H1 (cell line): ENCODE measurements around the gene SMNDC1. TPM values are rescaled to one million over a fixed set of nuclear protein-coding genes. Genes with fewer than 3 reads are reported as not detected.

Experiments
- CTCF ChIA-PET: fragments of 300-600 bp; sonication (Branson Sonifier 250); formaldehyde crosslinking; loops from one replicate; lab custom pipeline; 2021; ENCODE audit not compliant: partially characterized antibody; lab: Charles Lee
- POLR2A ChIA-PET: fragments of 300-600 bp; sonication (Branson Sonifier 250); formaldehyde crosslinking; loops from one replicate; lab custom pipeline; 2021; ENCODE audit warnings: inconsistent platforms; ENCODE audit not compliant: partially characterized antibody; lab: Charles Lee
- DNase-seq, 2 experiments: peaks; one replicate each; pipeline versions ENCODE4 v3.0.0 to v3.0.0-alpha.2; 2010 to 2022; ENCODE audit warnings: low spot score in 2 of 2, low read depth in 1 of 2, mixed read lengths in 1 of 2
- FAIRE-seq: peaks from 2 replicates; lab custom pipeline; 2011; peaks lifted over from hg19 to GRCh38; lab: Jason Lieb, UNC
- H2AFZ ChIP-seq: 2 replicates; pipeline ENCODE4 v1.8.1; 2012; ENCODE audit warnings: low read length, inconsistent platforms
- H2AK5ac ChIP-seq: 2 replicates; pipeline ENCODE4 v1.6.1; 2013; ENCODE audit warnings: low read depth, low read length
- H2BK120ac ChIP-seq: replicated peaks from 2 replicates; pipeline ENCODE3; 2013; ENCODE audit warnings: low read depth, low read length, inconsistent platforms
- H2BK12ac ChIP-seq: 2 replicates; pipeline ENCODE4 v1.6.1; 2013; ENCODE audit warnings: low read depth, low read length
- H2BK15ac ChIP-seq: 2 replicates; pipeline ENCODE4 v1.6.1; 2013; ENCODE audit warnings: low read length
- H2BK20ac ChIP-seq: 2 replicates; pipeline ENCODE4 v1.6.1; 2013; ENCODE audit warnings: low read length
- H2BK5ac ChIP-seq: 2 replicates; pipeline ENCODE4 v1.6.1; 2013; ENCODE audit warnings: low read depth, low read length
- H3K14ac ChIP-seq: 2 replicates; pipeline ENCODE4 v1.6.1; 2013; ENCODE audit warnings: inconsistent platforms; ENCODE audit not compliant: insufficient read length
- H3K18ac ChIP-seq: 2 replicates; pipeline ENCODE4 v1.6.1; 2013; ENCODE audit warnings: low read length; ENCODE audit errors: extremely low read depth
- H3K23ac ChIP-seq: 2 replicates; pipeline ENCODE4 v1.6.1; 2013; ENCODE audit warnings: inconsistent platforms; ENCODE audit not compliant: insufficient read length
- H3K23me2 ChIP-seq: 2 replicates; pipeline ENCODE4 v1.6.1; 2013; ENCODE audit warnings: low read depth, low read length
- H3K27ac ChIP-seq: 2 replicates; pipeline ENCODE4 v1.6.1; 2011; ENCODE audit warnings: low read depth, low read length, inconsistent platforms
- H3K27me3 ChIP-seq, 4 experiments: replicated peaks in 1 of 4; 1 replicate in 1 of 4; 2 replicates in 3 of 4; pipeline versions ENCODE4 v1.6.1 to v1.8.1; 2011 to 2013; ENCODE audit warnings: low read length in 3 of 4, mild to moderate bottlenecking in 3 of 4, inconsistent platforms in 2 of 4, mixed read lengths in 2 of 4, moderate library complexity in 1 of 4; ENCODE audit not compliant: control insufficient read depth in 3 of 4, insufficient read depth in 3 of 4; ENCODE audit errors: extremely low read depth in 1 of 4
- H3K36me3 ChIP-seq, 4 experiments: 2 replicates each; pipeline versions ENCODE4 v1.6.1 to v1.8.1; 2011 to 2013; ENCODE audit warnings: mild to moderate bottlenecking in 4 of 4, low read length in 3 of 4, moderate library complexity in 2 of 4, control low read depth in 1 of 4, inconsistent platforms in 1 of 4; ENCODE audit not compliant: insufficient read depth in 4 of 4, control insufficient read depth in 2 of 4
- H3K4ac ChIP-seq: replicated peaks from 2 replicates; pipeline ENCODE3; 2013; ENCODE audit warnings: low read length, low read depth, mixed read lengths, inconsistent platforms; ENCODE audit not compliant: insufficient read length
- H3K4me1 ChIP-seq, 4 experiments: replicated peaks in 1 of 4; 1 replicate in 1 of 4; 2 replicates in 3 of 4; pipeline versions ENCODE4 v1.6.1 to v1.8.1; 2011 to 2013; ENCODE audit warnings: low read length in 3 of 4, inconsistent platforms in 2 of 4, mixed read lengths in 1 of 4; ENCODE audit not compliant: insufficient read depth in 4 of 4, control insufficient read depth in 3 of 4
- H3K4me2 ChIP-seq, 2 experiments: 2 replicates each; pipeline versions ENCODE4 v1.6.1 to v1.8.1; 2011 to 2013; ENCODE audit warnings: low read depth in 2 of 2, low read length in 2 of 2, control low read depth in 1 of 2, inconsistent platforms in 1 of 2, mild to moderate bottlenecking in 1 of 2; ENCODE audit not compliant: insufficient read depth in 1 of 2
- H3K4me3 ChIP-seq, 4 experiments: fragments of 200-600, 300-600 bp in 1 of 4; sonication (generic), shearing (Covaris generic), sonication (Bioruptor Twin) in 1 of 4; 2 replicates each; pipeline versions ENCODE4 v1.5.1 to v1.8.1; 2011 to 2016; ENCODE audit warnings: low read length in 4 of 4, low read depth in 3 of 4, control low read depth in 2 of 4, inconsistent platforms in 2 of 4, mild to moderate bottlenecking in 2 of 4, mixed read lengths in 1 of 4, moderate library complexity in 1 of 4; ENCODE audit not compliant: insufficient read depth in 2 of 4; ENCODE audit errors: extremely low read depth in 1 of 4
- H3K56ac ChIP-seq: replicated peaks from 2 replicates; pipeline ENCODE3; 2013; ENCODE audit warnings: low read depth, mild to moderate bottlenecking, mixed read lengths, low read length, inconsistent platforms; ENCODE audit not compliant: insufficient read length
- H3K79me1 ChIP-seq: 2 replicates; pipeline ENCODE4 v1.6.1; 2013; ENCODE audit warnings: low read depth, low read length, control low read depth
- H3K79me2 ChIP-seq, 2 experiments: 2 replicates each; pipeline versions ENCODE4 v1.6.1 to v1.8.1; 2012 to 2013; ENCODE audit warnings: low read length in 2 of 2, mild to moderate bottlenecking in 2 of 2, inconsistent platforms in 1 of 2; ENCODE audit not compliant: insufficient read depth in 2 of 2, control insufficient read depth in 1 of 2
- H3K9ac ChIP-seq, 4 experiments: replicated peaks in 1 of 4; 1 replicate in 1 of 4; 2 replicates in 3 of 4; pipeline versions ENCODE4 v1.6.1 to v1.8.1; 2011 to 2013; ENCODE audit warnings: low read depth in 3 of 4, low read length in 3 of 4, control low read depth in 2 of 4, mild to moderate bottlenecking in 2 of 4, moderate library complexity in 2 of 4, inconsistent platforms in 1 of 4; ENCODE audit errors: extremely low read depth in 1 of 4
- H3K9me3 ChIP-seq, 2 experiments: 2 replicates each; pipeline versions ENCODE4 v1.6.1 to v1.8.1; 2012 to 2013; ENCODE audit warnings: mild to moderate bottlenecking in 2 of 2, moderate library complexity in 2 of 2, control low read depth in 1 of 2, inconsistent platforms in 1 of 2, low read depth in 1 of 2, low read length in 1 of 2, mixed read lengths in 1 of 2; ENCODE audit not compliant: insufficient read depth in 2 of 2
- H4K20me1 ChIP-seq, 2 experiments: replicated peaks in 1 of 2; 2 replicates each; pipeline versions ENCODE3 to v1.8.1; 2011 to 2013; ENCODE audit warnings: inconsistent platforms in 2 of 2, low read length in 2 of 2, mild to moderate bottlenecking in 1 of 2; ENCODE audit not compliant: insufficient read depth in 2 of 2, control insufficient read depth in 1 of 2
- H4K5ac ChIP-seq: 2 replicates; pipeline ENCODE4 v1.6.1; 2013; ENCODE audit warnings: low read length, low read depth, mixed read lengths, inconsistent platforms; ENCODE audit not compliant: insufficient read length
- H4K8ac ChIP-seq: 2 replicates; pipeline ENCODE4 v1.8.0; 2013; ENCODE audit warnings: mild to moderate bottlenecking, moderate library complexity, low read length, inconsistent platforms; ENCODE audit not compliant: insufficient read depth; ENCODE audit errors: extremely low read depth
- H4K91ac ChIP-seq: replicated peaks from 2 replicates; pipeline ENCODE3; 2013; ENCODE audit warnings: low read length, mixed read lengths, inconsistent platforms; ENCODE audit not compliant: insufficient read length
- BACH1 ChIP-seq: IDR thresholded peaks from 2 replicates; pipeline ENCODE4 v1.6.1; 2012; ENCODE audit warnings: low read length, improper control_type of control experiment
- BCL11A ChIP-seq, 2 experiments: IDR thresholded peaks; one replicate each; pipeline ENCODE4 v1.6.1; 2011; ENCODE audit warnings: low read depth in 2 of 2, low read length in 2 of 2, mild to moderate bottlenecking in 2 of 2
- CHD2 ChIP-seq: IDR thresholded peaks from 2 replicates; pipeline ENCODE4 v1.6.1; 2012; ENCODE audit warnings: low read length, improper control_type of control experiment
- CREB1 ChIP-seq: IDR thresholded peaks from 2 replicates; pipeline ENCODE4 v1.6.1; 2012; ENCODE audit warnings: inconsistent platforms
- CTBP2 ChIP-seq: IDR thresholded peaks from 2 replicates; pipeline ENCODE4 v1.7.0; 2011; ENCODE audit warnings: borderline replicate concordance, mild to moderate bottlenecking, moderate library complexity, mixed read lengths, low read length; ENCODE audit not compliant: insufficient read depth, insufficient read length
- HDAC2 ChIP-seq, 2 experiments: fragments of 300-600 bp in 1 of 2; sonication (generic) in 1 of 2; IDR thresholded peaks; 2 replicates each; pipeline ENCODE4 v1.6.1; 2011 to 2012; ENCODE audit warnings: low read depth in 2 of 2, low read length in 2 of 2, mild to moderate bottlenecking in 2 of 2, moderate library complexity in 2 of 2, borderline replicate concordance in 1 of 2, inconsistent platforms in 1 of 2
- KDM1A ChIP-seq: fragments of 200-600, 300-600 bp; sonication (generic); IDR thresholded peaks from 2 replicates; pipeline ENCODE4 v1.7.1; 2016; ENCODE audit warnings: mild to moderate bottlenecking, low read length, borderline replicate concordance
- PHF8 ChIP-seq: fragments of 200-600 bp; sonication (generic); conservative IDR thresholded peaks from 2 replicates; pipeline ENCODE4 v1.7.1; 2012; ENCODE audit warnings: low read depth, mild to moderate bottlenecking, inconsistent platforms, low read length, moderate library complexity
- RFX5 ChIP-seq: IDR thresholded peaks from 2 replicates; pipeline ENCODE4 v1.6.1; 2011; ENCODE audit warnings: low read depth, low read length, improper control_type of control experiment, borderline replicate concordance
- SP1 ChIP-seq: IDR thresholded peaks from 2 replicates; pipeline ENCODE4 v1.6.1; 2011; ENCODE audit warnings: low read depth, low read length
- SP2 ChIP-seq: IDR thresholded peaks from 2 replicates; pipeline ENCODE4 v1.6.1; 2012; ENCODE audit warnings: mild to moderate bottlenecking, low read length, inconsistent platforms
- SUZ12 ChIP-seq: fragments of 200-600 bp; sonication (generic); IDR thresholded peaks from 2 replicates; pipeline ENCODE4 v1.6.1; 2012; ENCODE audit warnings: mild to moderate bottlenecking, inconsistent platforms, low read length, moderate library complexity, mixed read lengths
- TCF12 ChIP-seq: IDR thresholded peaks from 2 replicates; pipeline ENCODE4 v1.6.1; 2011; ENCODE audit warnings: low read depth, mild to moderate bottlenecking, low read length
- TEAD4 ChIP-seq: IDR thresholded peaks from 2 replicates; pipeline ENCODE4 v1.6.1; 2012; ENCODE audit warnings: low read depth, low read length, inconsistent platforms, mixed read lengths
- YY1 ChIP-seq: IDR thresholded peaks from 2 replicates; pipeline ENCODE4 v1.6.1; 2011; ENCODE audit warnings: low read depth, mild to moderate bottlenecking, low read length
- ZNF274 ChIP-seq: IDR thresholded peaks from 2 replicates; pipeline ENCODE4 v1.7.0; 2012; ENCODE audit warnings: low read length, borderline replicate concordance; ENCODE audit errors: extremely low read depth
- WGBS, 2 experiments: shearing (Covaris generic) in 1 of 2; methylation state at CpG; one replicate each; pipeline versions ENCODE4 v1.1.6 to v1.1.7; 2013 to 2015; ENCODE audit warnings: low lambda C conversion rate in 2 of 2, mixed read lengths in 2 of 2, inconsistent platforms in 1 of 2, low coverage in 1 of 2, missing lambda C conversion rate in 1 of 2; ENCODE audit not compliant: insufficient replicate concordance in 2 of 2, insufficient coverage in 1 of 2, insufficient read length in 1 of 2; ENCODE audit errors: extremely low coverage in 1 of 2, missing lambda C conversion rate in 1 of 2; 5-methylcytosine and 5-hydroxymethylcytosine counted together
- polyA plus RNA-seq, 7 experiments: library from polyadenylated mRNA; depleted of rRNA in 3 of 7; stranded (reverse) in 5 of 7; unstranded in 2 of 7; fragments of >200 nt in 5 of 7; fragments of 200-250 nt in 2 of 7; gene quantifications; 1 replicate in 5 of 7; 2 replicates in 1 of 7; 4 replicates in 1 of 7; pipeline versions ENCODE4 v1.2.1 to v1.2.3, GENCODE V29; 2011 to 2013; ENCODE audit warnings: missing spikeins in 2 of 7, mixed read lengths in 2 of 7
- total RNA-seq: library from RNA; stranded (reverse); fragmentation: NEBNext Ultra II Directional; extraction: Animal tissue kit (Norgen Biotek cat#: 25700); gene quantifications from 2 replicates; pipeline ENCODE4 v1.2.1, GENCODE V29; 2021

The SMNDC1 gene
- total and polyA plus RNA-seq, 2 of the 8 experiments (the other 6 are each of a cell fraction or from before 2014, with no cell fraction given), result 8.1 to 48.6 TPM

GRCh38 chr10:110352930-110353243 lies 48.2 kb upstream of the SMNDC1 start:
- Histone ChIP-seq H2AFZ (no peak overlapping the region), H2BK120ac (no peak overlapping the region), H3K36me3 (no peaks in the 10 kb centered on the region), H2BK15ac (no peak overlapping the region), H3K79me1 (no peaks in the 10 kb centered on the region), H3K56ac (no peak overlapping the region), H3K4me1 (peaks cover 3 to 12% (median 7%) of the 10 kb centered on the region in 4 experiments; a peak in 6 of 7 replicates), H2BK12ac (no peak overlapping the region), H3K18ac (no peak overlapping the region), H3K23ac (no peak overlapping the region), H2BK20ac (no peak overlapping the region), H3K9me3 (no peaks in the 10 kb centered on the region), H3K4ac (no peak overlapping the region), H3K27ac (no peak overlapping the region), H4K8ac (peak overlapping the region; percentile 57; the same call in 1 of the 2 replicates), H4K20me1 (no peaks in the 10 kb centered on the region), H4K91ac (no peak overlapping the region), H3K4me3 (no peak overlapping the region), H2AK5ac (no peak overlapping the region), H3K79me2 (no peaks in the 10 kb centered on the region), H3K14ac (no peak overlapping the region), H3K23me2 (no peaks in the 10 kb centered on the region), H2BK5ac (no peak overlapping the region), H3K9ac (no peak overlapping the region), H3K4me2 (peak overlapping the region; percentile 45 to 49; a peak in 1 of 4 replicates), H3K27me3 (no peaks in the 10 kb centered on the region; a peak in 1 of 7 replicates), H4K5ac (no peak overlapping the region)
- ChIA-PET POLR2A (interaction anchor here (1.0 to 1.4 kb wide), 2 partner anchors 16 to 46 kb away, joined by 3 read pairs; no protein-coding TSS in a partner anchor), CTCF (interaction anchor here (0.5 to 4.8 kb wide), 29 partner anchors 8 to 321 kb away, joined by 3 to 35 read pairs (median 11); no protein-coding TSS in a partner anchor)
- no peak for DNase-seq
- 80% methylated on average over 2 of the region's 2 CpGs; no CpG with 5 or more reads in 1 of the 2 experiments for WGBS, 2 experiments
- no peak for FAIRE-seq
- TF ChIP-seq YY1 (no peak), BACH1 (no peak), BCL11A (IDR thresholded peaks at IDR 0.05; ENCODE audit: low read depth in 2 of 2, low read length in 2 of 2) (no peak), SP2 (no peak), TEAD4 (no peak), CHD2 (no peak), PHF8 (no peak), RFX5 (no peak), HDAC2 (IDR thresholded peaks at IDR 0.05; ENCODE audit: borderline replicate concordance in 1 of 2, low read depth in 2 of 2, low read length in 2 of 2) (no peak), ZNF274 (no peak), SUZ12 (no peak), CTBP2 (no peak), SP1 (no peak), CREB1 (no peak), TCF12 (no peak), KDM1A (no peak)
